RWPE1 (cell line): ENCODE measurements around the gene ANKIB1.
"Not testable (repeated sequence)": the region's sequence is repeated elsewhere in the genome, so short reads cannot be mapped to it uniquely, and the experiment has no call there.

Experiments
- CTCF ChIA-PET: fragments of 350-600 bp; sonication (Branson Sonifier 250); formaldehyde crosslinking; extraction: SDS; loops from one replicate; lab custom pipeline; 2021; lab: Yijun Ruan, JAX
- POLR2A ChIA-PET: fragments of 400-600 bp; formaldehyde crosslinking; extraction: SDS; loops from one replicate; lab custom pipeline; 2020; ENCODE audit warnings: antibody characterized with exemption; ENCODE audit not compliant: low non-redundant PET; lab: Yijun Ruan, JAX
- DNase-seq: peaks from one replicate; pipeline ENCODE4 v3.0.0; 2012; ENCODE audit warnings: low spot score
- H3K27ac ChIP-seq: fragments of 450-650 bp; 2 replicates; pipeline ENCODE4 v1.5.1; 2017
- TF ChIP-seq, protein P1 (sequence below): fragments of 450-650 bp; conservative IDR thresholded peaks from 2 replicates; pipeline ENCODE4 v1.5.1; 2017; ENCODE audit warnings: low read depth, mild to moderate bottlenecking

Gene ANKIB1

DNA sequence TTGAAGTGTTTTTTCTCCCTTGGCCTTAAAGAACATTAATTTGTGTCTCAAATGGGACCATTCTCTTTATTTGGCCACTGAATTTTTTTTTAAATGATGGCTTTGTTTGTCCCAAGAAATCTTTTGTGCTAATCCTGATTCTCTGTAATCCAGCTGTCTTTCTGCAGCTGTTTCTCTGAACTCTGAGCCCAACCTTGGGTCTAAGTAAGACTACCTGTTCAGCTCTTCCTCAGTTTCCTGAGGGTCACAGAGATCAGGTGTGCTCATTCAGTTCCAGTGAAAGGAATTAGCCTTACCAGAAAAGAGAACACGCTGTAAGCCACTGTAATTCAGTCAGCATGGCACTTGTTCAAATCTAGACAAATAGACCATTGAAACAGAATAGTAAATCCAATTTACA, 94.2 kb downstream of the ANKIB1 start:
- no peak overlapping the region for H3K27ac ChIP-seq
- DNase-seq, result no peak
- POLR2A ChIA-PET, result no interaction called here
- CTCF ChIA-PET, result interaction anchor here (0.6 kb wide), 1 partner anchor 228 kb away, joined by 5 read pairs; no protein-coding TSS in a partner anchor
- TF ChIP-seq, protein P1, sequence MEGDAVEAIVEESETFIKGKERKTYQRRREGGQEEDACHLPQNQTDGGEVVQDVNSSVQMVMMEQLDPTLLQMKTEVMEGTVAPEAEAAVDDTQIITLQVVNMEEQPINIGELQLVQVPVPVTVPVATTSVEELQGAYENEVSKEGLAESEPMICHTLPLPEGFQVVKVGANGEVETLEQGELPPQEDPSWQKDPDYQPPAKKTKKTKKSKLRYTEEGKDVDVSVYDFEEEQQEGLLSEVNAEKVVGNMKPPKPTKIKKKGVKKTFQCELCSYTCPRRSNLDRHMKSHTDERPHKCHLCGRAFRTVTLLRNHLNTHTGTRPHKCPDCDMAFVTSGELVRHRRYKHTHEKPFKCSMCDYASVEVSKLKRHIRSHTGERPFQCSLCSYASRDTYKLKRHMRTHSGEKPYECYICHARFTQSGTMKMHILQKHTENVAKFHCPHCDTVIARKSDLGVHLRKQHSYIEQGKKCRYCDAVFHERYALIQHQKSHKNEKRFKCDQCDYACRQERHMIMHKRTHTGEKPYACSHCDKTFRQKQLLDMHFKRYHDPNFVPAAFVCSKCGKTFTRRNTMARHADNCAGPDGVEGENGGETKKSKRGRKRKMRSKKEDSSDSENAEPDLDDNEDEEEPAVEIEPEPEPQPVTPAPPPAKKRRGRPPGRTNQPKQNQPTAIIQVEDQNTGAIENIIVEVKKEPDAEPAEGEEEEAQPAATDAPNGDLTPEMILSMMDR, result no peak

DNA sequence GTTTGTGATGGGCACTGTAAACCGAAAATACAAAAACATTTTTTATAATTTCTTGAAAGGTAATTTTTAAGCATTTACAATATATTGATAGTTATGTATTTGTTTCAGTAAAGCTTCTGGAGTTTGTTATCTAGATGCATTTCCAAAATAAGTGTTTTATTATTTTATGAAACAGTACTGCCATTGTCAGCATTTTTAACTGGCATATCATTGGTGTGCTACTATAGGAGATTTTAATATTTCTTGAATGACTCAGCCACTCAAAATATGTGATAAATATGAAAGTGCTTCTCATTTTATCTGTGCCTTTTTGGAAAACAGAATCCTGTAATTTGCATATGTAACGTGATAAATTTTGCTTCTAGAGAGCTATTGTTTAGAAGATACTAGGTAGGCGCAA, 97.9 kb downstream of the ANKIB1 start:
- CTCF ChIA-PET, result interaction anchor here (0.7 kb wide), 1 partner anchor 98 kb away, joined by 4 read pairs; the partner anchor contains the start of gene KRIT1
- H3K27ac ChIP-seq, result no peak overlapping the region
- DNase-seq, result no peak
- TF ChIP-seq, protein P1, result no peak
- POLR2A ChIA-PET, result no interaction called here

DNA sequence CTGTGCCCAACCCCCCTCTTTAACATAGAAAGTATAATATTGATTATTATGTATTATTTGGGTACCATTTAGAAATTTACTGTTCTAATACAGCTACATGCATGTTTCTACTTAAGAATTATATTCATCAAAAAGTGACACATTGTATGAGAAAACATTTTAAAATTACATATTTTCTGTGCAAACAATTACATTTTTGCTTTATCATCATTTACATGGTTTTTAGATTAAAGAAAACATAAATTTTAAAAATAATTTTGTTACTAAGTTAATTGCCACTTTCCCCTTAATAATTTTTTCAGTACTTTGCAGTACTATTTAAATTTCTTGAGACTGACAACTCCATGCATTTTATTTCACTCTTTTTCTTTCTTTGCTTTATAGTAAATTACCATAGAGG, 106.2 kb downstream of the ANKIB1 start:
- TF ChIP-seq, protein P1, result no peak
- CTCF ChIA-PET, result interaction anchor here (0.5 to 0.6 kb wide), 2 partner anchors 109 to 413 kb away, joined by 3 read pairs; no protein-coding TSS in a partner anchor
- POLR2A ChIA-PET, result no interaction called here
- no peak for DNase-seq
- no peak overlapping the region for H3K27ac ChIP-seq

DNA sequence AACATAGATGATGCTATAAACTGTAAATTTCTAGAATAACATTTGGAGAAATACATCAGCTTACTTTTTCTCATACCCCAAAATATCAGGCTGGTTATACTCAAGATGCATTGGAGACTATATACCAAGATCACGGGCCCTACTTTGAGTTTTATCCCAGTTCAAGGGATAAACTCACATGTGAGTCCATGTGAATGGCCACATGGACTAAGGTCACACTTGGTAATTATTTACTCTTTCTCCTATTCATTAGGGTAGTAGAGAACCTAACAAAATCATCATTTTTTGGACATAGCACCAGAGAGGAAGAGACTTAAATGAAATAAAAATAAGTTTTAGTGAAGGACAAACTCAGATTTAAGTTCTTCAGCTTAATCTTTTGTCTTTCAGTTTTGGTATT, 108.4 kb downstream of the ANKIB1 start:
- POLR2A ChIA-PET, result no interaction called here
- no peak for DNase-seq
- CTCF ChIA-PET, result interaction anchor here (0.6 kb wide), 1 partner anchor 9 kb away, joined by 5 read pairs; no protein-coding TSS in a partner anchor
- TF ChIP-seq, protein P1, result no peak
- H3K27ac ChIP-seq, result no peak overlapping the region

DNA sequence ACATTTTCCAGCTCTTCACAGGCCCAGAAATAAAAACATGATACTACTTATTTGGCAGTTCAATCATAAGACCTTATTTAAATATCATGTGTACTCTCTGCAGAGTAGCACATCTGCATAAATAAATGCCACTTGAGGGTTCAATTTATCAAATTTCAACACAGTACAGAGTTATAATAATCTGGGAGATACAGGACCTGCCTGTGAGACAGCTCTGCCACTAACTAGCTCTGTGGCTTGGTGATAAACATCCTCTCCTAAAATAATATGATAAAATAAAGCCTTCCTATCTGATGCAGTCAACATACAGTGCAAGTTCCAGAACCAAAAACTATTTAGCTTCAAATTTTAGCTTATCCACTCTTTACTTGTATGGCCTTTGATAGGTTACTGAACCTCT, 110.6 kb downstream of the ANKIB1 start:
- TF ChIP-seq, protein P1, result no peak
- CTCF ChIA-PET, result no interaction called here
- POLR2A ChIA-PET, result no interaction called here
- no peak for DNase-seq
- no peak overlapping the region for H3K27ac ChIP-seq

DNA sequence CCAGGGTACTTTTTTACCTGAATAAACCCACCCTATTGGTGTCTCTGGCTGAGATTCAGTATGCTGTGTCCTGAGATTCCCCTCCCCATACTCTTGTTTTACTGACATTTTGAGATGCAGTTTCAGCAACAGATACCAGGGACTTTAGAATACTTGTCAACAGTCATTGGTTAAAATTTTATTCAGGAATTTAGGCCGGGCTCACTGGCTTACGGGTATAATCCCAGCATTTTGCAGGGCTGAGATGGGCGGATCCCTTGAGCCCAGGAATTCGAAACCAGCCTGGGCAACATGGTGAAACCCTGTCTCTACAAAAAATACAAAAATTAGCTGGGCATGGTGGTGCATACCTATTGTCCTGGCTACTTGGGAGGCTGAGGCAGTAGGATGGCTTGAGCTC, 111.5 kb downstream of the ANKIB1 start:
- no peak for DNase-seq
- no peak overlapping the region for H3K27ac ChIP-seq
- CTCF ChIA-PET, result no interaction called here
- POLR2A ChIA-PET, result no interaction called here
- TF ChIP-seq, protein P1, result no peak

DNA sequence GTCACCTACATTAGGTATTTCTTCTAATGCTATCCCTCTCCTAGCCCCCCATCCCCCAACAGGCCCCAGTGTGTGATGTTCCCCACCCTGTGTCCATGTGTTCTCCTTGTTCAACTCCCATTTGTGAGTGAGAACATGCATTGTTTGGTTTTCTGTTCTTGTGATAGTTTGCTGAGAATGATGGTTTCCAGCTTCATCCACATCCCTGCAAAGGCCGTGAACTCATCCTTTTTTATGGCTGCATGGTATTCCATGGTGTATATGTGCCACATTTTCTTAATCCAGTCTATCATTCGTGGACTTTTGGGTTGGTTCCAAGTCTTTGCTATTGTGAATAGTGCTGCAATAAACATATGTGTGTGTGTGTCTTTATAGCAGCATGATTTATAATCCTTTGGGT, 113.4 kb downstream of the ANKIB1 start:
- CTCF ChIA-PET, DNase-seq, H3K27ac ChIP-seq, POLR2A ChIA-PET: not testable (repeated sequence)
